HEK293 (cell line): ENCODE results near the gene SECISBP2L.

Experiments
- CTCF ChIA-PET: fragments of 350-600 bp; formaldehyde crosslinking; extraction: SDS; loops from one replicate; lab custom pipeline; 2021; ENCODE audit warnings: antibody characterized with exemption; lab: Yijun Ruan, JAX
- POLR2A ChIA-PET: fragments of 300-600 bp; formaldehyde crosslinking; extraction: SDS; loops from one replicate; lab custom pipeline; 2020; ENCODE audit warnings: antibody characterized with exemption, inconsistent platforms; lab: Yijun Ruan, JAX
- H3K27ac ChIP-seq: fragments of 200-500 bp; sonication (Bioruptor generic); 2 replicates; pipeline ENCODE4 v1.5.1; 2014; ENCODE audit warnings: low read depth, low read length, control low read depth, inconsistent platforms; ENCODE audit errors: extremely low read depth
- H3K36me3 ChIP-seq, 2 experiments: fragments of 200-500 bp in 1 of 2; sonication (Bioruptor generic) in 1 of 2; 1 replicate in 1 of 2; 2 replicates in 1 of 2; pipeline ENCODE4 v1.5.1; 2014 to 2017; ENCODE audit warnings: inconsistent platforms in 2 of 2, low read length in 2 of 2; ENCODE audit not compliant: control insufficient read depth in 2 of 2, insufficient read depth in 1 of 2
- H3K4me1 ChIP-seq: fragments of 200-500 bp; sonication (Bioruptor generic); 2 replicates; pipeline ENCODE4 v1.5.1; 2014; ENCODE audit warnings: mild to moderate bottlenecking, low read length, inconsistent platforms; ENCODE audit not compliant: control insufficient read depth, insufficient read depth
- H3K4me3 ChIP-seq: 2 replicates; pipeline ENCODE4 v1.5.1; 2011; ENCODE audit warnings: low read depth, mild to moderate bottlenecking, control low read depth, low read length, moderate library complexity
- H3K9me3 ChIP-seq: fragments of 200-500 bp; sonication (Bioruptor generic); 2 replicates; pipeline ENCODE4 v1.5.1; 2014; ENCODE audit warnings: low read depth, low read length, inconsistent platforms; ENCODE audit not compliant: control insufficient read depth, insufficient read depth
- MYNN ChIP-seq: fragments of 450-650 bp; formaldehyde crosslinking; IDR thresholded peaks from 2 replicates; pipeline ENCODE4 v1.5.1; 2016; ENCODE audit warnings: missing biosample characterization, missing genetic modification characterization, borderline replicate concordance
- SALL2 ChIP-seq: fragments of 450-650 bp; formaldehyde crosslinking; IDR thresholded peaks from 2 replicates; pipeline ENCODE4 v1.5.0; 2017; ENCODE audit warnings: missing biosample characterization, mild to moderate bottlenecking, missing genetic modification characterization, borderline replicate concordance
- SCRT1 ChIP-seq: fragments of 450-650 bp; formaldehyde crosslinking; IDR thresholded peaks from 2 replicates; pipeline ENCODE4 v1.5.1; 2016; ENCODE audit warnings: missing biosample characterization, missing genetic modification characterization, borderline replicate concordance
- SP7 ChIP-seq: fragments of 450-650 bp; formaldehyde crosslinking; IDR thresholded peaks from 2 replicates; pipeline ENCODE4 v1.5.1; 2016; ENCODE audit warnings: missing biosample characterization, missing genetic modification characterization
- TRIM28 ChIP-seq: IDR thresholded peaks from 2 replicates; pipeline ENCODE4 v1.6.1; 2011; ENCODE audit warnings: low read length, control low read depth, borderline replicate concordance
- ZEB2 ChIP-seq: fragments of 450-650 bp; formaldehyde crosslinking; IDR thresholded peaks from 2 replicates; pipeline ENCODE4 v1.5.1; 2016; ENCODE audit warnings: missing biosample characterization, missing genetic modification characterization
- ZFP37 ChIP-seq: fragments of 450-650 bp; formaldehyde crosslinking; IDR thresholded peaks from 2 replicates; pipeline ENCODE4 v1.5.1; 2016; ENCODE audit warnings: missing biosample characterization, missing genetic modification characterization
- ZNF155 ChIP-seq: fragments of 450-650 bp; formaldehyde crosslinking; IDR thresholded peaks from 2 replicates; pipeline ENCODE4 v1.5.1; 2016; ENCODE audit warnings: missing biosample characterization, missing genetic modification characterization
- ZNF311 ChIP-seq: fragments of 450-650 bp; formaldehyde crosslinking; IDR thresholded peaks from 2 replicates; pipeline ENCODE4 v1.5.1; 2017; ENCODE audit warnings: missing biosample characterization, missing genetic modification characterization, borderline replicate concordance
- ZNF324 ChIP-seq: fragments of 450-650 bp; formaldehyde crosslinking; IDR thresholded peaks from 2 replicates; pipeline ENCODE4 v1.5.1; 2016; ENCODE audit warnings: missing biosample characterization, missing genetic modification characterization
- ZNF354C ChIP-seq: fragments of 450-650 bp; formaldehyde crosslinking; IDR thresholded peaks from 2 replicates; pipeline ENCODE4 v1.5.1; 2016; ENCODE audit warnings: missing biosample characterization, missing genetic modification characterization, low read depth, borderline replicate concordance
- ZNF394 ChIP-seq: fragments of 450-650 bp; formaldehyde crosslinking; IDR thresholded peaks from 2 replicates; pipeline ENCODE4 v1.5.1; 2016; ENCODE audit warnings: missing biosample characterization, missing genetic modification characterization, mild to moderate bottlenecking, moderate library complexity, borderline replicate concordance
- ZNF404 ChIP-seq: fragments of 450-650 bp; formaldehyde crosslinking; IDR thresholded peaks from 2 replicates; pipeline ENCODE4 v1.5.1; 2017; ENCODE audit warnings: missing biosample characterization, missing genetic modification characterization
- ZNF473 ChIP-seq: fragments of 450-650 bp; formaldehyde crosslinking; IDR thresholded peaks from 2 replicates; pipeline ENCODE4 v1.5.1; 2017; ENCODE audit warnings: missing biosample characterization, missing genetic modification characterization
- ZNF555 ChIP-seq: fragments of 450-650 bp; formaldehyde crosslinking; conservative IDR thresholded peaks from 2 replicates; pipeline ENCODE4 v1.5.1; 2017; ENCODE audit warnings: missing biosample characterization, mild to moderate bottlenecking, missing genetic modification characterization, inconsistent platforms
- ZNF571 ChIP-seq: fragments of 450-650 bp; formaldehyde crosslinking; IDR thresholded peaks from 2 replicates; pipeline ENCODE4 v1.5.0; 2017; ENCODE audit warnings: missing biosample characterization, missing genetic modification characterization
- ZNF664 ChIP-seq: fragments of 450-650 bp; formaldehyde crosslinking; IDR thresholded peaks from 2 replicates; pipeline ENCODE4 v1.5.1; 2016; ENCODE audit warnings: missing biosample characterization, missing genetic modification characterization
- ZNF76 ChIP-seq: fragments of 450-650 bp; formaldehyde crosslinking; IDR thresholded peaks from 2 replicates; pipeline ENCODE4; 2016; ENCODE audit warnings: low read depth, missing biosample characterization, missing genetic modification characterization, borderline replicate concordance
- ZXDB ChIP-seq: fragments of 450-650 bp; formaldehyde crosslinking; IDR thresholded peaks from 2 replicates; pipeline ENCODE4 v1.5.1; 2016; ENCODE audit warnings: missing biosample characterization, missing genetic modification characterization
- TF ChIP-seq, protein P1 (sequence below): fragments of 450-650 bp; formaldehyde crosslinking; IDR thresholded peaks from 2 replicates; pipeline ENCODE4 v1.5.1; 2016; ENCODE audit warnings: missing biosample characterization, missing genetic modification characterization
- TF ChIP-seq, protein P2 (sequence below): fragments of 450-650 bp; formaldehyde crosslinking; IDR thresholded peaks from 2 replicates; pipeline ENCODE4 v1.5.1; 2016; ENCODE audit warnings: missing biosample characterization, missing genetic modification characterization
- TF ChIP-seq, protein P3 (sequence below): fragments of 450-650 bp; formaldehyde crosslinking; IDR thresholded peaks from 2 replicates; pipeline ENCODE4 v1.5.1; 2017; ENCODE audit warnings: missing biosample characterization, missing genetic modification characterization

Gene SECISBP2L

DNA sequence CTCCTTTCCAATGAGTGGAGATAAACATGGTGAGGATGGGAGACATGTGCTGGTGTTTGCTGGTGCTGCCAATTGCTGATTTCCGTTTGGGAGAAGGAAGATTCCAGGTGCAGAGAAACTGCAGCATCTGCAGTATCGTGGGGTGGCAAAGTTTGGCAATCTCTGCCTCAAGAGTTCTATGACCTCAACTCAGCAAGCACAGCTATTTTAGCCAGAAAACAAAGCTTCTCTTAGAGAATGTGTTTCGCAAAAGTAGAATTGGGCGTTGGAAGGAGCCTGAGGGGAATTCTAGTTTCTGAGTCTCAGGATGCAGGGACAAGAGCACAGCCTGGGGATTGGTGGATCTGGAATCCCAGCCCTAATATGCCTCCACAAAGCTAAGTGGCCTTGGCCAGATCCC, 64.3 kb downstream of the SECISBP2L start:
- H3K9me3 ChIP-seq, result no peaks in the 10 kb centered on the region
- no peak overlapping the region for H3K27ac ChIP-seq
- H3K4me3 ChIP-seq, result no peak overlapping the region
- no peaks in the 10 kb centered on the region for H3K4me1 ChIP-seq
- no peak for TF ChIP-seq ZNF404 (tag by site-specific recombination)
- no peak for TF ChIP-seq SP7
- TF ChIP-seq ZNF571 (tag by site-specific recombination), result no peak
- TF ChIP-seq SCRT1 (tag by site-specific recombination), result no peak
- TF ChIP-seq ZFP37, result no peak
- TF ChIP-seq ZNF473 (tag by site-specific recombination), result no peak
- no peak for TF ChIP-seq ZXDB (tag by site-specific recombination)
- TF ChIP-seq SALL2, result no peak
- TF ChIP-seq ZNF311 (tag by site-specific recombination), result no peak
- no peak for TF ChIP-seq ZNF155
- ChIA-PET CTCF (no interaction called here), POLR2A (no interaction called here)
- H3K36me3 ChIP-seq, result no peaks in the 10 kb centered on the region

DNA sequence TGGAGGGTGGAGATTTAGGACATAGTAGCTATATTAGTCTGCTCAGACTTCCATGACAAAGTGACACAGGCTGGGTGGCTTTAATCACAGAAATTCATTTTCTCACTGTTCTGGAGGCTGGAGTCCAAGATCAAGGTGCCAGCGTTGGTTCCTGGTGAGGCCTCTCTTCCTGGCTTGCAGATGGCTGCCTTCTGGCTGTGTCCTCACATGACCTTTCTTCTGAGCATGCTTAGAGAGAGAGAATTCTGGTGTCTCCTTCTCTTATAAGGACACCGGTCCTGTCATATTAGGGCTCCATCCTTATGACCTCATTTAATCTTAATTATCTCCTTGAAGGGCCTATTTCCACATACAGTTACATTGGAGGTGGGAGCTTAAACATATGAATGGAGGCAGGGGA, 67.6 kb downstream of the SECISBP2L start:
- H3K9me3 ChIP-seq, result no peaks in the 10 kb centered on the region
- no peaks in the 10 kb centered on the region for H3K36me3 ChIP-seq
- H3K4me3 ChIP-seq, result no peak overlapping the region
- H3K27ac ChIP-seq, result no peak overlapping the region
- no peaks in the 10 kb centered on the region for H3K4me1 ChIP-seq
- TF ChIP-seq ZNF354C (tag by site-specific recombination) (no peak), ZNF555 (no peak), ZNF404 (tag by site-specific recombination) (no peak), ZXDB (tag by site-specific recombination) (no peak), ZEB2 (tag by site-specific recombination) (no peak), TRIM28 (no peak), MYNN (tag by site-specific recombination) (no peak), ZNF76 (tag by site-specific recombination) (no peak), ZNF664 (tag by site-specific recombination) (no peak)
- TF ChIP-seq, protein P1, sequence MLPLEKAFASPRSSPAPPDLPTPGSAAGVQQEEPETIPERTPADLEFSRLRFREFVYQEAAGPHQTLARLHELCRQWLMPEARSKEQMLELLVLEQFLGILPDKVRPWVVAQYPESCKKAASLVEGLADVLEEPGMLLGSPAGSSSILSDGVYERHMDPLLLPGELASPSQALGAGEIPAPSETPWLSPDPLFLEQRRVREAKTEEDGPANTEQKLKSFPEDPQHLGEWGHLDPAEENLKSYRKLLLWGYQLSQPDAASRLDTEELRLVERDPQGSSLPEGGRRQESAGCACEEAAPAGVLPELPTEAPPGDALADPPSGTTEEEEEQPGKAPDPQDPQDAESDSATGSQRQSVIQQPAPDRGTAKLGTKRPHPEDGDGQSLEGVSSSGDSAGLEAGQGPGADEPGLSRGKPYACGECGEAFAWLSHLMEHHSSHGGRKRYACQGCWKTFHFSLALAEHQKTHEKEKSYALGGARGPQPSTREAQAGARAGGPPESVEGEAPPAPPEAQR (tag by site-specific recombination), result no peak
- TF ChIP-seq, protein P2, sequence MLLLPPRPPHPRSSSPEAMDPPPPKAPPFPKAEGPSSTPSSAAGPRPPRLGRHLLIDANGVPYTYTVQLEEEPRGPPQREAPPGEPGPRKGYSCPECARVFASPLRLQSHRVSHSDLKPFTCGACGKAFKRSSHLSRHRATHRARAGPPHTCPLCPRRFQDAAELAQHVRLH (tag by site-specific recombination), result no peak
- TF ChIP-seq, protein P3, sequence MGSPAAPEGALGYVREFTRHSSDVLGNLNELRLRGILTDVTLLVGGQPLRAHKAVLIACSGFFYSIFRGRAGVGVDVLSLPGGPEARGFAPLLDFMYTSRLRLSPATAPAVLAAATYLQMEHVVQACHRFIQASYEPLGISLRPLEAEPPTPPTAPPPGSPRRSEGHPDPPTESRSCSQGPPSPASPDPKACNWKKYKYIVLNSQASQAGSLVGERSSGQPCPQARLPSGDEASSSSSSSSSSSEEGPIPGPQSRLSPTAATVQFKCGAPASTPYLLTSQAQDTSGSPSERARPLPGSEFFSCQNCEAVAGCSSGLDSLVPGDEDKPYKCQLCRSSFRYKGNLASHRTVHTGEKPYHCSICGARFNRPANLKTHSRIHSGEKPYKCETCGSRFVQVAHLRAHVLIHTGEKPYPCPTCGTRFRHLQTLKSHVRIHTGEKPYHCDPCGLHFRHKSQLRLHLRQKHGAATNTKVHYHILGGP (tag by site-specific recombination), result no peak
- TF ChIP-seq, all 188 proteins: peak for 0
- POLR2A ChIA-PET, result no interaction called here
- CTCF ChIA-PET, result no interaction called here

DNA sequence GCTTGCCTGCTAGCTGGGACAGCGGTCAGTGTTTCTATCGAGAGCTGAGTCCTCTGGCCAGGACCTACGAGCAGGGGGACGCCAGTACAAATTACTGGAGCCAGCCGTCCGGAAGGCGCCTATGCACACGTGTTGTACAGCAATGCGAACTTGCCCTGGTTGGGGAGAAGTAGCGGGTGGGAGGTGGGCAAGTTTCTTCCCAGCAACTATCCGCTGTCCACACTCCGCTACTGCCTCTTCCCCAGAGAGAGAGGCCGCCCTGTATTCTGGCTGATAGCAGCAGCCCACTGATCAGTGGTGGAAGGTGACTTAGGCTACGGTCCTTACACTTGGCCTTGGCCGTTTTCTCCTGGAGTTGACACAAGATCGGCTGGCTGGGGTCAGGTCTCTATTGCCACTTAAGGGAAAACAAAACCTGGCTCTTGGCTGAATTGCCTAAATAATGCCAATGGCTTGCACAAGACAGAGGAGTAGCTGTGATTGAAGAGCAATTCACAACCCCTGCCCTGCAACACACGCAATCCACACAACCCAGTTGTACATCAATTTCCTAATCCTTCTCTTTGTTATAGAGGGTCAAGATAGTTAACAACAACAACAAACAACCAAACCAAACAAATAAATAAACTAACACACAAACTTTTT, 69.7 kb downstream of the SECISBP2L start:
- TF ChIP-seq ZNF324 (tag by site-specific recombination), result no peak
- peak; percentile 45; the same call in 1 of the 2 replicates for TF ChIP-seq ZNF394
- H3K4me3 ChIP-seq, result no peak overlapping the region
- CTCF ChIA-PET, result interaction anchor here (0.6 to 3.6 kb wide), 15 partner anchors 8 to 1947 kb away, joined by 3 to 34 read pairs (median 4); partner anchors contain the start of gene SHC4
- no peak overlapping the region for H3K27ac ChIP-seq
- H3K9me3 ChIP-seq, result no peaks in the 10 kb centered on the region
- no peaks in the 10 kb centered on the region for H3K36me3 ChIP-seq
- POLR2A ChIA-PET, result interaction anchor here (1.2 to 2.0 kb wide), 3 partner anchors 12 to 99 kb away, joined by 3 to 9 read pairs (median 7); partner anchors contain the start of genes EID1, SECISBP2L and SHC4
- H3K4me1 ChIP-seq, result no peaks in the 10 kb centered on the region
